CD4-positive, alpha-beta T cell (primary cell): Measurements from ENCODE around the gene ZSWIM5. TPM values are rescaled to one million over a fixed set of nuclear protein-coding genes. Genes with fewer than 3 reads are reported as not detected.

Experiments
- ATAC-seq: fragments of 200-7000 bp; cut with Tn5 transposase; one replicate; pipeline ENCODE4 v1.10.0; 2022; ENCODE audit warnings: mild to moderate bottlenecking; ENCODE audit not compliant: poor library complexity
- CTCF ChIA-PET: fragments of 350-600 bp; sonication (Branson Sonifier 250); formaldehyde crosslinking; loops from one replicate; lab custom pipeline; 2021; ENCODE audit warnings: antibody characterized with exemption, inconsistent platforms; lab: Charles Lee
- POLR2A ChIA-PET: fragments of 350-600 bp; sonication (Branson Sonifier 250); formaldehyde crosslinking; loops from one replicate; lab custom pipeline; 2021; ENCODE audit warnings: antibody characterized with exemption, inconsistent platforms; lab: Charles Lee
- DNase-seq, 14 experiments: peaks; one replicate each; pipeline ENCODE4 v3.0.0-alpha.2; 2013 to 2020; ENCODE audit warnings: mixed read lengths in 2 of 14
- H3K27ac ChIP-seq, 2 donors: one replicate each; pipeline versions ENCODE4 v1.5.1 to v1.7.0; 2013; ENCODE audit warnings: low read length in 2 of 2, low read depth in 1 of 2, mild to moderate bottlenecking in 1 of 2
- H3K27me3 ChIP-seq, 2 experiments: 1 replicate in 1 of 2; 2 replicates in 1 of 2; pipeline versions ENCODE4 v1.6.1 to v1.7.0; 2013; ENCODE audit warnings: low read length in 2 of 2, control low read depth in 1 of 2, mild to moderate bottlenecking in 1 of 2, moderate library complexity in 1 of 2; ENCODE audit not compliant: insufficient read depth in 2 of 2, control insufficient read depth in 1 of 2
- H3K36me3 ChIP-seq: one replicate; pipeline ENCODE4 v1.6.1; 2013; ENCODE audit warnings: low read length, control low read depth; ENCODE audit not compliant: insufficient read depth
- H3K4me1 ChIP-seq: one replicate; pipeline ENCODE4 v1.6.1; 2013; ENCODE audit warnings: low read length, control low read depth; ENCODE audit not compliant: insufficient read depth
- H3K4me3 ChIP-seq: one replicate; pipeline ENCODE4 v1.5.1; 2013; ENCODE audit warnings: mild to moderate bottlenecking, low read length, moderate library complexity
- H3K9me3 ChIP-seq, 2 experiments: 1 replicate in 1 of 2; 2 replicates in 1 of 2; pipeline versions ENCODE4 v1.6.1 to v1.7.0; 2013; ENCODE audit warnings: low read length in 2 of 2, mild to moderate bottlenecking in 2 of 2, control low read depth in 1 of 2, moderate library complexity in 1 of 2; ENCODE audit not compliant: control insufficient read depth in 1 of 2, insufficient read depth in 1 of 2
- H3K27ac Mint-ChIP-seq: one replicate; pipeline ENCODE4 v1.8.0; 2020; ENCODE audit warnings: mixed read lengths
- H3K27me3 Mint-ChIP-seq: one replicate; pipeline ENCODE4 v1.8.0; 2021; ENCODE audit warnings: mixed read lengths
- H3K36me3 Mint-ChIP-seq: one replicate; pipeline ENCODE4 v1.8.0; 2021; ENCODE audit warnings: low read depth, mixed read lengths
- H3K4me1 Mint-ChIP-seq: one replicate; pipeline ENCODE4 v1.8.0; 2021; ENCODE audit warnings: low read depth, mixed read lengths
- H3K4me3 Mint-ChIP-seq: one replicate; pipeline ENCODE4 v1.8.0; 2020; ENCODE audit warnings: mild to moderate bottlenecking, mixed read lengths
- H3K9me3 Mint-ChIP-seq: one replicate; pipeline ENCODE4 v1.8.0; 2020; ENCODE audit warnings: mixed read lengths
- intact Hi-C, 2 experiments: fragments of 100-400 bp; cut with DNase I in 1 of 2; cut with micrococcal nuclease in 1 of 2; formaldehyde crosslinking; loops; one replicate each; pipeline versions ENCODE4 v1.15.1 to v1.9.0; 2023 to 2025; cut with DNase I, micrococcal nuclease
- total RNA-seq, 174 experiments: library from RNA in 2 of 174; stranded (reverse) in 2 of 174; gene quantifications; one replicate each; pipeline ENCODE4 v1.2.3 and lab custom pipeline; 2021 to 2026
- TF ChIP-seq, protein P1 (sequence below): fragments of 200-600 bp; IDR thresholded peaks from one replicate; pipeline ENCODE4 v1.8.0; 2022; ENCODE audit warnings: antibody characterized with exemption, mild to moderate bottlenecking

The ZSWIM5 gene
- total RNA-seq, 2 experiments from 2014 or later: 0.91 to 1.1 TPM

DNA sequence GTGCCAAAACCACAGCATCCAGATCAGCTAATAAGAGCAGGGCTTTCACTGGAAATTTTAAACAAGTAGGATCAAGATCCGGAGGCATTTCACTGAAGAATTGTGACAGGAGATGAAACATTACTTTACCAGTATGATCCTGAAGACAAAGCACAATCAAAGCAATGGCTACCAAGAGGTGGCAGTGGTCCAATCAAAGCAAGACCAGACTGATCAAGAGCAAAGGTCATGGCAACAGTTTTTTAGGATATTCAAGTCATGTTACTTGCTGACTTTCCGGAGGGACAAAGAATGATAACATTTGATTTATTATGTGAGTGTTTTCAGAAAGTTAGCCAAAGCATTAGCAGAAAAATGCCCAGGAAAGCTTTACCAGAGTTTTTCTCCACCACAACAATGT, 8.2 kb downstream of the ZSWIM5 start:
- CTCF ChIA-PET: no interaction called here
- no peaks in the 10 kb centered on the region for H3K36me3 Mint-ChIP-seq
- peaks cover 4% of the 10 kb centered on the region for H3K27me3 Mint-ChIP-seq
- POLR2A ChIA-PET: no interaction called here
- H3K9me3 Mint-ChIP-seq: peaks cover 2% of the 10 kb centered on the region
- H3K4me1 Mint-ChIP-seq: peaks cover under 1% of the 10 kb centered on the region
- H3K27ac Mint-ChIP-seq: no peak overlapping the region
- DNase-seq (no peak), ATAC-seq (no peak)
- no peak overlapping the region for H3K4me3 Mint-ChIP-seq
- Histone ChIP-seq H3K27me3 (no peaks in the 10 kb centered on the region), H3K4me3 (no peak overlapping the region), H3K9me3 (no peaks in the 10 kb centered on the region), H3K27ac (no peak overlapping the region), H3K4me1 (no peaks in the 10 kb centered on the region), H3K36me3 (no peaks in the 10 kb centered on the region)
- TF ChIP-seq, protein P1, sequence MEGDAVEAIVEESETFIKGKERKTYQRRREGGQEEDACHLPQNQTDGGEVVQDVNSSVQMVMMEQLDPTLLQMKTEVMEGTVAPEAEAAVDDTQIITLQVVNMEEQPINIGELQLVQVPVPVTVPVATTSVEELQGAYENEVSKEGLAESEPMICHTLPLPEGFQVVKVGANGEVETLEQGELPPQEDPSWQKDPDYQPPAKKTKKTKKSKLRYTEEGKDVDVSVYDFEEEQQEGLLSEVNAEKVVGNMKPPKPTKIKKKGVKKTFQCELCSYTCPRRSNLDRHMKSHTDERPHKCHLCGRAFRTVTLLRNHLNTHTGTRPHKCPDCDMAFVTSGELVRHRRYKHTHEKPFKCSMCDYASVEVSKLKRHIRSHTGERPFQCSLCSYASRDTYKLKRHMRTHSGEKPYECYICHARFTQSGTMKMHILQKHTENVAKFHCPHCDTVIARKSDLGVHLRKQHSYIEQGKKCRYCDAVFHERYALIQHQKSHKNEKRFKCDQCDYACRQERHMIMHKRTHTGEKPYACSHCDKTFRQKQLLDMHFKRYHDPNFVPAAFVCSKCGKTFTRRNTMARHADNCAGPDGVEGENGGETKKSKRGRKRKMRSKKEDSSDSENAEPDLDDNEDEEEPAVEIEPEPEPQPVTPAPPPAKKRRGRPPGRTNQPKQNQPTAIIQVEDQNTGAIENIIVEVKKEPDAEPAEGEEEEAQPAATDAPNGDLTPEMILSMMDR: no peak
- intact Hi-C loops: no loop called here

DNA sequence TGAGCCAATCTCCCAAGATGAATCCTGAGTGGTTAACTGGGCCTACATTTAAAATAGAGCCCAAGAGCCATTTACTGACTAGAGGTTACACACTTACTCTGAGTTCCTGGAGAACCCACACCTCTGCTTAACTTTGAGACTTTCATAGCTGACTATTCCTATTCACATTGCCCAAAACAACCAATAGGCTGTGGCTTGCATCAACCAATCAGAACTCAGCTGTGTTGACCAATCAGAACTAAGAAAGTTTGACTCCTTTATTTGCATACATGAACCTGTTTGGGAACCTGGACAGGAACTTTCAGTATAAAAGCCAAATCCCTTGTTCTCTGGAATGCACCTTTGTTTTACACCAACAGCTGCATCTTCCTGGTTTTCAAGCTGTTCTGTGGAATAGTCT, 9.5 kb downstream of the ZSWIM5 start:
- no peak overlapping the region for H3K4me3 Mint-ChIP-seq

DNA sequence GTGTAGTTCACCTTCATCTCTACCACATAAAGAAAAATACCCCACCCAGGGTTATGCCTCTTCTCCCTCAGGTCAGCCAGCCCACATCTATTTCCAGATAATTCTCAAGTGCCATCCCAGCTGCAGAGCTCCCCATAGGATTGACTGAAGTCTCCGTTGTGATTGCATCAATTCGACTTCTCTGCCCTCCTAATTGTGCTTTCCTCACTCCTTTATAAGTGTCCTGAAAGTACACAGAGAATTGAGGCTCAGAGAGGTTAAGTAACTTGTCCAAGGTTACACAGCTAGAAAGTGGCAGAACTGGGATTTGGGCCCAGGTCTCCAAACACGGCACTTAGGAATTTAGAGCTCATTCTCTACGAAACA, 15.0 kb downstream of the ZSWIM5 start:
- H3K4me3 ChIP-seq: no peak overlapping the region
- H3K27me3 Mint-ChIP-seq: no peaks in the 10 kb centered on the region
- TF ChIP-seq, protein P1: no peak
- intact Hi-C loops: no loop called here
- H3K9me3 ChIP-seq: no peaks in the 10 kb centered on the region
- no peaks in the 10 kb centered on the region for H3K9me3 Mint-ChIP-seq
- ATAC-seq: no peak
- H3K36me3 ChIP-seq: no peaks in the 10 kb centered on the region
- no peaks in the 10 kb centered on the region for H3K4me1 Mint-ChIP-seq
- H3K36me3 Mint-ChIP-seq: no peaks in the 10 kb centered on the region
- ChIA-PET CTCF (no interaction called here), POLR2A (no interaction called here)
- no peak overlapping the region for H3K27ac ChIP-seq
- no peak overlapping the region for H3K4me3 Mint-ChIP-seq
- no peak overlapping the region for H3K27ac Mint-ChIP-seq
- no peaks in the 10 kb centered on the region for H3K4me1 ChIP-seq
- no peak for DNase-seq
- no peaks in the 10 kb centered on the region for H3K27me3 ChIP-seq

More for the DNA sequence above, 9.5 kb downstream of the ZSWIM5 start:
- H3K9me3 Mint-ChIP-seq: peaks cover 2% of the 10 kb centered on the region
- H3K4me1 Mint-ChIP-seq: no peaks in the 10 kb centered on the region
- Histone ChIP-seq H3K4me3 (no peak overlapping the region), H3K27ac (no peak overlapping the region), H3K27me3 (no peaks in the 10 kb centered on the region), H3K9me3 (no peaks in the 10 kb centered on the region), H3K36me3 (no peaks in the 10 kb centered on the region), H3K4me1 (no peaks in the 10 kb centered on the region)
- TF ChIP-seq, protein P1: no peak
- H3K36me3 Mint-ChIP-seq: no peaks in the 10 kb centered on the region
- ATAC-seq (no peak), DNase-seq (no peak)
- no peak overlapping the region for H3K27ac Mint-ChIP-seq
- ChIA-PET CTCF (no interaction called here), POLR2A (no interaction called here)
- intact Hi-C loops: no loop called here
- H3K27me3 Mint-ChIP-seq: peaks cover 4% of the 10 kb centered on the region
